ENCODE results near the gene DBT.

- TF ChIP-seq EZH2phosphoT487 (IDR thresholded peaks at IDR 0.05; ENCODE audit: insufficient read depth, low read depth) (no peak), EZH2 (IDR thresholded peaks at IDR 0.05; ENCODE audit: insufficient read depth, poor library complexity, severe bottlenecking) (no peak)
Observed at GRCh38 chr1:100239961-100240360, 9.7 kb downstream of the DBT start.

Data from GM23248 (cell line).